Tibial nerve (tissue), 3 donors: ENCODE results near the gene RAB42.
"Not testable (repeated sequence)": the region's sequence is repeated elsewhere in the genome, so short reads cannot be mapped to it uniquely, and the experiment has no call there.

Source experiments
- POLR2A ChIP-seq, 2 donors: fragments of 450-650 bp; IDR thresholded peaks; one replicate each; pipeline ENCODE4 v1.6.1; 2017; ENCODE audit warnings: antibody characterized with exemption in 2 of 2, mild to moderate bottlenecking in 2 of 2, moderate library complexity in 2 of 2
- TF ChIP-seq, protein P1 (sequence below), 5 experiments: fragments of 200-600 bp in 3 of 5; fragments of 450-650 bp in 2 of 5; sonication (generic) in 3 of 5; IDR thresholded peaks; one replicate each; pipeline ENCODE4 v1.5.1; 2016 to 2019; ENCODE audit warnings: antibody characterized with exemption in 5 of 5, mild to moderate bottlenecking in 3 of 5, moderate library complexity in 2 of 5

- TF ChIP-seq POLR2A (IDR thresholded peaks at IDR 0.05) = not testable (repeated sequence)
- TF ChIP-seq, protein P1, sequence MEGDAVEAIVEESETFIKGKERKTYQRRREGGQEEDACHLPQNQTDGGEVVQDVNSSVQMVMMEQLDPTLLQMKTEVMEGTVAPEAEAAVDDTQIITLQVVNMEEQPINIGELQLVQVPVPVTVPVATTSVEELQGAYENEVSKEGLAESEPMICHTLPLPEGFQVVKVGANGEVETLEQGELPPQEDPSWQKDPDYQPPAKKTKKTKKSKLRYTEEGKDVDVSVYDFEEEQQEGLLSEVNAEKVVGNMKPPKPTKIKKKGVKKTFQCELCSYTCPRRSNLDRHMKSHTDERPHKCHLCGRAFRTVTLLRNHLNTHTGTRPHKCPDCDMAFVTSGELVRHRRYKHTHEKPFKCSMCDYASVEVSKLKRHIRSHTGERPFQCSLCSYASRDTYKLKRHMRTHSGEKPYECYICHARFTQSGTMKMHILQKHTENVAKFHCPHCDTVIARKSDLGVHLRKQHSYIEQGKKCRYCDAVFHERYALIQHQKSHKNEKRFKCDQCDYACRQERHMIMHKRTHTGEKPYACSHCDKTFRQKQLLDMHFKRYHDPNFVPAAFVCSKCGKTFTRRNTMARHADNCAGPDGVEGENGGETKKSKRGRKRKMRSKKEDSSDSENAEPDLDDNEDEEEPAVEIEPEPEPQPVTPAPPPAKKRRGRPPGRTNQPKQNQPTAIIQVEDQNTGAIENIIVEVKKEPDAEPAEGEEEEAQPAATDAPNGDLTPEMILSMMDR (IDR thresholded peaks at IDR 0.05) = not testable (repeated sequence)
Measured at GRCh38 chr1:28594686-28595411, 2.8 kb downstream of the RAB42 start.
